Vagina (tissue), 2 donors: Measurements from ENCODE around the gene CLDN24. TPM values are rescaled to one million over a fixed set of nuclear protein-coding genes. Genes with fewer than 3 reads are reported as not detected.

Experiments
- DNase-seq, 2 donors: peaks; one replicate each; pipeline ENCODE4 v3.0.0-alpha.2; 2017; ENCODE audit errors: extremely low spot score in 2 of 2
- H3K27ac ChIP-seq: fragments of 200-600 bp; sonication (generic); one replicate; pipeline ENCODE4 v1.5.1; 2019
- H3K27me3 ChIP-seq: fragments of 200-600 bp; sonication (generic); one replicate; pipeline ENCODE4 v1.5.1; 2019
- H3K36me3 ChIP-seq, 2 donors: fragments of 200-600 bp; sonication (generic); one replicate each; pipeline ENCODE4 v1.5.1; 2017 to 2019
- H3K4me1 ChIP-seq: fragments of 200-600 bp; sonication (generic); one replicate; pipeline ENCODE4 v1.5.1; 2019
- H3K4me3 ChIP-seq, 2 donors: fragments of 200-600 bp; sonication (generic); 1 replicate in 1 of 2; 2 replicates in 1 of 2; pipeline ENCODE4 v1.5.1; 2016 to 2019
- H3K9me3 ChIP-seq: fragments of 200-600 bp; sonication (generic); one replicate; pipeline ENCODE4 v1.5.1; 2019
- POLR2A ChIP-seq, 2 donors: fragments of 450-650 bp; IDR thresholded peaks; one replicate each; pipeline ENCODE4 v1.6.1; 2017; ENCODE audit warnings: antibody characterized with exemption in 2 of 2, mild to moderate bottlenecking in 2 of 2, moderate library complexity in 2 of 2
- POLR2AphosphoS5 ChIP-seq, 2 donors: sonication (generic); formaldehyde crosslinking; IDR thresholded peaks; one replicate each; pipeline ENCODE4 v1.9.0; 2017; ENCODE audit warnings: antibody characterized with exemption in 2 of 2, mild to moderate bottlenecking in 2 of 2, low read depth in 1 of 2; ENCODE audit not compliant: insufficient read depth in 1 of 2
- intact Hi-C: fragments of 100-400 bp; cut with DNase I; formaldehyde crosslinking; loops from one replicate; pipeline ENCODE4 v1.15.1; 2023
- total RNA-seq: library from RNA; depleted of rRNA; stranded (reverse); fragments of >200 nt; gene quantifications from one replicate; pipeline ENCODE4 v1.2.3, GENCODE V29; 2016
- TF ChIP-seq, protein P1 (sequence below), 3 experiments: fragments of 450-650 bp in 2 of 3; fragments of 200-600 bp in 1 of 3; sonication (generic) in 1 of 3; IDR thresholded peaks; one replicate each; pipeline ENCODE4 v1.5.1; 2017 to 2019; ENCODE audit warnings: antibody characterized with exemption in 3 of 3, mild to moderate bottlenecking in 2 of 3, moderate library complexity in 2 of 3

CLDN24 gene
- total RNA-seq, 1 donor from 2014 or later: not detected

DNA sequence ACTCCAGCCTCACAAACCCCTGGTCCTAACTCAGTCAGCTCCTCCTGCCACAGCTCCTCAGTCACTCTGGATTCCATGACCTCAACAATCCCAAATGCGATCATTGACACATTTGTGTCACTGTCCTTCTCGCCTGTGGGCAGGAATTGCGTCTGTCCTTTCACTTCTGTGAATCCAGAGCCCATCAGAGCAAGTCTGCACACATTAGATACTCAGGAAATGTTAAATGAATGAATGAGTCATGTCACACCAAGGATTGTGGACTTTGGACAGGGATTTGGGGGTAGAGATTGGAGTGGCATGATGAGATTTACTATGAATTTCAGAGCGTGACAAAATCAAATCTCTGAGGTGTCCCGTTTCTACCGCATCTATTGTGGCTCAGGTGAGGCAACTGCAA lies 11.8 kb upstream of the CLDN24 start:
- DNase-seq: peak; percentile 43 to 62
- no peaks in the 10 kb centered on the region for H3K4me1 ChIP-seq
- no peaks in the 10 kb centered on the region for H3K9me3 ChIP-seq
- TF ChIP-seq, protein P1, sequence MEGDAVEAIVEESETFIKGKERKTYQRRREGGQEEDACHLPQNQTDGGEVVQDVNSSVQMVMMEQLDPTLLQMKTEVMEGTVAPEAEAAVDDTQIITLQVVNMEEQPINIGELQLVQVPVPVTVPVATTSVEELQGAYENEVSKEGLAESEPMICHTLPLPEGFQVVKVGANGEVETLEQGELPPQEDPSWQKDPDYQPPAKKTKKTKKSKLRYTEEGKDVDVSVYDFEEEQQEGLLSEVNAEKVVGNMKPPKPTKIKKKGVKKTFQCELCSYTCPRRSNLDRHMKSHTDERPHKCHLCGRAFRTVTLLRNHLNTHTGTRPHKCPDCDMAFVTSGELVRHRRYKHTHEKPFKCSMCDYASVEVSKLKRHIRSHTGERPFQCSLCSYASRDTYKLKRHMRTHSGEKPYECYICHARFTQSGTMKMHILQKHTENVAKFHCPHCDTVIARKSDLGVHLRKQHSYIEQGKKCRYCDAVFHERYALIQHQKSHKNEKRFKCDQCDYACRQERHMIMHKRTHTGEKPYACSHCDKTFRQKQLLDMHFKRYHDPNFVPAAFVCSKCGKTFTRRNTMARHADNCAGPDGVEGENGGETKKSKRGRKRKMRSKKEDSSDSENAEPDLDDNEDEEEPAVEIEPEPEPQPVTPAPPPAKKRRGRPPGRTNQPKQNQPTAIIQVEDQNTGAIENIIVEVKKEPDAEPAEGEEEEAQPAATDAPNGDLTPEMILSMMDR (IDR thresholded peaks at IDR 0.05): no peak
- TF ChIP-seq POLR2AphosphoS5 (IDR thresholded peaks at IDR 0.05; ENCODE audit: insufficient read depth in 1 of 2, low read depth in 1 of 2): no peak
- no peak for TF ChIP-seq POLR2A (IDR thresholded peaks at IDR 0.05)
- no peaks in the 10 kb centered on the region for H3K27me3 ChIP-seq
- H3K36me3 ChIP-seq: no peaks in the 10 kb centered on the region
- intact Hi-C loops: no loop called here
- H3K4me3 ChIP-seq: no peak overlapping the region
- H3K27ac ChIP-seq: no peak overlapping the region

DNA sequence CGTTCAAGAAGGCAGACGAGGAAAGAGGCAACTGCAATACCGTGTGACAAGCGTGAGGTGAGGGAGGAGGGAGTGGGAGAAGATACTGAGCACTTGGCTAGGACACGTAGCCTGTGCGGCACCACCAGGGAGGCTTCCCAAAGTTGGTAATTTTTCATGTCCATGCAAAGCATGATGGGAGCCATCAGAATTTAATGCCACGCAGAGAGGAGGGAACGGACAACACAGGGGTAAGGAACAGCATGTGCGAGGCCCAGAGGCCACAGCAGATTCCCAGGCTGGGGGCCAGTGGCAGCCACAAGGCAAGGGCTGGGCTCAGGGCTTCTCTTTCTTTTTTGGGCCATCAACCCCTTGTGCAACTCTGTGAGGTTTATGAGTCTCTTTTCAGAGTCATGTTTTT lies 11.0 kb upstream of the CLDN24 start:
- Histone ChIP-seq H3K27me3 (no peaks in the 10 kb centered on the region), H3K36me3 (no peaks in the 10 kb centered on the region), H3K4me3 (no peak overlapping the region), H3K4me1 (no peaks in the 10 kb centered on the region), H3K27ac (no peak overlapping the region), H3K9me3 (no peaks in the 10 kb centered on the region)
- intact Hi-C loops: no loop called here
- no peak for TF ChIP-seq POLR2A (IDR thresholded peaks at IDR 0.05)
- TF ChIP-seq POLR2AphosphoS5 (IDR thresholded peaks at IDR 0.05; ENCODE audit: insufficient read depth in 1 of 2, low read depth in 1 of 2): no peak
- TF ChIP-seq, protein P1 (IDR thresholded peaks at IDR 0.05): no peak
- DNase-seq: peak; percentile 46 to 62

DNA sequence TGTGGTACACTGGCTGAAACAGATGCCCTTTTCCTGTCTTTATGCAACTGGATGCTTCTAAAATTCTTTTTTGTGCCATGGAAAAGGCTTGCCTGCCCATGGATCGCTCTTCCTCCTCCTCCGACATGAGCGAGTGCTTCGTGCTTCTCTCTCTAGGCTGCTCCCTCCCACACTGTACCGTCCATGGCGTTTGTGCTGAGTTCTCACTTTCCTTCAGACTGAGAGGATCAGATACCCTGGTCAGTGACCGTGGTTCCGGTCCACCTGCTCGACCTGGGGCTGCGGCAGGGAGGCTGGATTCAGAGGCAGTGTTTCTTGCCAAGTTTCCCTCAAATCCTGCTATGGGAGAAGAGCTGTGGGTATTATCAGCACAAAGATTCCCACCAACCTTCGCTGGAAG lies 10.2 kb upstream of the CLDN24 start:
- intact Hi-C loops: no loop called here
- no peaks in the 10 kb centered on the region for H3K36me3 ChIP-seq
- no peaks in the 10 kb centered on the region for H3K27me3 ChIP-seq
- no peaks in the 10 kb centered on the region for H3K9me3 ChIP-seq
- H3K27ac ChIP-seq: no peak overlapping the region
- no peaks in the 10 kb centered on the region for H3K4me1 ChIP-seq
- peak in 1 of 2 donors; percentile 70 for DNase-seq
- TF ChIP-seq POLR2A (IDR thresholded peaks at IDR 0.05) (no peak), POLR2AphosphoS5 (IDR thresholded peaks at IDR 0.05; ENCODE audit: insufficient read depth in 1 of 2, low read depth in 1 of 2) (no peak)
- TF ChIP-seq, protein P1 (IDR thresholded peaks at IDR 0.05): no peak
- no peak overlapping the region for H3K4me3 ChIP-seq

DNA sequence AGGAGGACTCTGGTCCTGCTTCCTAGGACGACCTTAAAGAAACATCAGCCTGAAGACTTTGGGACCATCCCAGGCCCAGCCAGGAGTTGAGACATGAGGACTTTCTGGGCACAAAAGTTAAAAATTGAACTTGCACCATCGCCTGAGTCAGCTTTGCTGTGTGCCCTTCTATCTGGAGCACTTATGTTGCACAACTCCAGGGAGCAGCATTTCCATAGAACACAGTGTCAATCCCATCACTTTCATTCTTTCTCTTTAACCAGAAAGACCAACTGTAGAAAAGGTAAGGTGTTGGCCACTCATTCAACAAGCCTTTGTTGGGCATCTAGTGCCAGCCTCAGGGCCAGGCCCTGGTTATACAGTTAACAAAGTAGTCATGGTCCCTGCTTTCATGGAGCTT lies 8.6 kb upstream of the CLDN24 start:
- Histone ChIP-seq H3K4me1 (no peaks in the 10 kb centered on the region), H3K27me3 (no peaks in the 10 kb centered on the region), H3K9me3 (no peaks in the 10 kb centered on the region), H3K4me3 (no peak overlapping the region), H3K36me3 (no peaks in the 10 kb centered on the region), H3K27ac (no peak overlapping the region)
- intact Hi-C loops: no loop called here
- DNase-seq: no peak
- no peak for TF ChIP-seq POLR2AphosphoS5 (IDR thresholded peaks at IDR 0.05; ENCODE audit: insufficient read depth in 1 of 2, low read depth in 1 of 2)
- TF ChIP-seq POLR2A (IDR thresholded peaks at IDR 0.05): no peak
- TF ChIP-seq, protein P1 (IDR thresholded peaks at IDR 0.05): no peak

DNA sequence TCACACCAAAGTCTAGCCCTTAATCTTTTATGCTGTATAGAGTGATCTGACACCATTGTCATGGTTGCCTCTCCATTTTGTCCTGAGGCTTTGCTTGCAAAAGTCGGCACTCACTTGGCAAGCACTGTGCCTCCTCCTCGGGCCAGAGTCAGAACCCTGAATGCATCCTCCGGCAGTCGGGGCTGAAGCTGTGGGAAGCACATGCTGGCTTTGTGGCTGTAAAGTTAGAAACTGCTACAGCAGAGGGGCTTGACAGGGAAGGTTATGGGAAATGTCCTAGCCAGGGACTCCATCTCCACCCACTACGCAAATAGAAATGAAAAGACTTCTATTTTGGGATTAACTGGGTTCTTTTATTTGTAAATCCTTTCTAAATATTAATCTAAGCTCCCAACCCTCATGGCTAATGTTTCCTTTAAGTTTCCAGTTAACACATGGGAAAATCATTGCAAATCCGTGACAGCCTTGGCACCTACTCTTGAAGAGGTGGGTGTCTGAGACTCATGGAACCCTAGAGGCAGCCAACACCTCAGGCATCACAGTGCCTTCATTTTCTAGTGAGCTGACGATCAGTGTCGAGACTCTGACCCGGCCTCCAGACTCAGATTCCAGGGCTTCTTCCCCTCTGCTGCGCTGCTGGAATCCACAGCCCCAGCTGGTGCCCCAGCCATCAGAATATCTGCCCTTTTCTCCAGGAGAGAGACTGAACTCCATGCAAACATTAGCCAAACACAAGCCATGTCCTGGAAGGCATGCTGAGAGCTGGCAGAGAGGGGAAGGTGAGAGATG lies 7.9 kb upstream of the CLDN24 start:
- intact Hi-C loops: no loop called here
- Histone ChIP-seq H3K27me3 (no peaks in the 10 kb centered on the region), H3K4me1 (no peaks in the 10 kb centered on the region), H3K36me3 (no peaks in the 10 kb centered on the region), H3K4me3 (no peak overlapping the region), H3K27ac (no peak overlapping the region), H3K9me3 (no peaks in the 10 kb centered on the region)
- DNase-seq: no peak
- TF ChIP-seq, protein P1 (IDR thresholded peaks at IDR 0.05): no peak
- no peak for TF ChIP-seq POLR2A (IDR thresholded peaks at IDR 0.05)
- no peak for TF ChIP-seq POLR2AphosphoS5 (IDR thresholded peaks at IDR 0.05; ENCODE audit: insufficient read depth in 1 of 2, low read depth in 1 of 2)
